HG03439 (cell line): ENCODE measurements around the gene ATF7.

Experiments used
- ATAC-seq: cut with Tn5 transposase; IDR thresholded peaks from one replicate; pipeline ENCODE4 v1.9.1; 2021; ENCODE audit warnings: mild to moderate bottlenecking, moderate library complexity; ENCODE audit not compliant: unreplicated experiment

Gene ATF7

DNA sequence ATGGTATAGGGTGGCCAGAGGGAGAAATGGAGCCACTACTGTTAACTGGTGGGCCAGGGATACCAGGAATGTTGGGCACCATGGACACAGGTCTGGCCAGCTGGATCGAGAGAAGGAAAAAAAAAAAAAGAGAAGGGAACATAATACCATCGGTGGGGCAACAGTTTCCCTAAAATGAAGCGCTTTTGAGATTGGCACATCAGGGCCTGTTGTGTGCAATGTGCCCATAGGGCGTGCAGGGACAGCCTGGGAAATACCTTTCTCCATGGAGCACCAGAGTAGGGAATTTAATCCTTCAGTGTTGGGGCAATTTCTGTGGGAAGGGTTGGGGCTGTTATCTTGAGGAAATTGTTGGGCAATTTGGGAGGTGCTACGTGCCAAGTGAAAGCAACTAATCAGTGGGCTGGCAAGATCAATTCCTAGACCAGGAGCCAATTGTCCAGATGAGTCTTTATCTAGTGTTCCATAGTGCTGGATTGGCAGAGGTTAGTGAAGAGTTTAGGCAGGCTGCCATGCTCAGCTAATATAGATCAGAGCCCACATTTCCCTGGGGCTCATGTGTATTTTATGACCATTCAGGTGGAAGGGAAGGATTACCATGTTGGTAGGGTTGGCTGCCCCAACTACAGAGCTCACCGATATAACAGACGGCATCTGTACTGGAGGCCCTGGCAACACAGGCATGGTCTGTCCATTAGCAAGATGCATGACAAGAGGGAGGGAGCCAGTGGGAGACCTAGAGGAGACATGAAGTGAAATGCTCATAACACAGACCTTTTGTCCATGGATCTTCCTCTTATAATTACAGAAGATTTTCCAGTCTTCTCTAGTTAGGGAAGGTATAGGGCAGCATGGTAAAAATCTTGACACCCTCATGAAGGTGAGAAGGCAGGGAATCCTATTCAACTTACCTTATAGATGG, 93.4 kb downstream of the ATF7 start:
- ATAC-seq: no peak

DNA sequence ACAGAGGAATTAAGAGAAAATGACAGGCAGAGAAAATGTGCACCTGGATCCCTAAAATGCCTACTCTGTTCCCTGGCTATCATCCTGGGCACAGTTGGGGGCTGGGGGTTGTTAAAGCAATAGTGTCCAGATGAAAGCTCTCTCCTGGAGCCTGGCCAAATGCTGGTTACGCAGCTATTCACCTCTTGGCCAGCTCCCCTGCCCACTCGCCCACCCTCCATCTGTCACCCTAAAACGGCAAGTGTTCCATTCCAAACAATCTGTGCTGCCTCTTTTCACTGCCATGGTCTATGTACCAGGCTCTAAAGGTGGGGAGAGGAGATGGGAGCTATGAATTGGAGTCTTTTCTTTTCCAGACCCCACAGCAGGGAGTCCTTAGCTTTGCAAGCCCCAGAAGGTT, 94.2 kb downstream of the ATF7 start:
- ATAC-seq: no peak

DNA sequence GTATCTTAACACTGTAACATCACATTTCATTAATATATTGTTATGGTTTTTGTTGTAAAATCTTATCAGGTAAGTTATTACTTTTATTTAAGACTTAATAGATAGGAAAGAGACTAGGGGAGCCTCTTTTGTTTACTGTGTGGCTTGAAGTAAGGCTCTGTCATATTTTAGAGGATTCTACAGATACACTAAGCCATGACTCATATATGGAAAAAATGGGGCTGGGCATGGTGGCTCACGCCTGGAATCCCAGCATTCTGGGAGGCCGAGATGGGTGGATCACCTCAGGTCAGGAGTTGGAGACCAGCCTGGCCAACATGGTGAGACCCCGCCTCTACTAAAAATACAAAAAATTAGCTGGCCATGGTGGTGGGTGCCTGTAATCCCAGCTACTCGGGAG, 95.3 kb downstream of the ATF7 start:
- no peak for ATAC-seq

DNA sequence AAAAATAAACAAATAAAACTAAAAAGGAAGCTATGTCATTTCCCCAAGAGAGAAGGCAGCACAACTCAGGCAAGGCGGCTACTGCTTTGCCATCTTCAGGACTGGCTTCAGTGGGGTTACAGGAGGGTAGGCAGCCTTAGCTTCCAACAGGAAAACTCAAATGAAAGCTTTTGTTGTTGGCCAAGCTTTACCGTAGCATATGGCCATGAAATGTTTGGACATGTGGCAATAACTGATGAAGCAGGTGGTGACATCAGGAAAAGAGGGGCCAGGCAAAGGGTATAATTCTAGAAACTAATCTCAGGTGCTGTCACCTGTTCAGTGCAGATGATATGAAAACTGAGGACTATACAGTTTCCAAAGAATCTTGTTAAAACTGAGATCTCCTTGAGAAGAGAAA, 96.1 kb downstream of the ATF7 start:
- ATAC-seq: no peak

DNA sequence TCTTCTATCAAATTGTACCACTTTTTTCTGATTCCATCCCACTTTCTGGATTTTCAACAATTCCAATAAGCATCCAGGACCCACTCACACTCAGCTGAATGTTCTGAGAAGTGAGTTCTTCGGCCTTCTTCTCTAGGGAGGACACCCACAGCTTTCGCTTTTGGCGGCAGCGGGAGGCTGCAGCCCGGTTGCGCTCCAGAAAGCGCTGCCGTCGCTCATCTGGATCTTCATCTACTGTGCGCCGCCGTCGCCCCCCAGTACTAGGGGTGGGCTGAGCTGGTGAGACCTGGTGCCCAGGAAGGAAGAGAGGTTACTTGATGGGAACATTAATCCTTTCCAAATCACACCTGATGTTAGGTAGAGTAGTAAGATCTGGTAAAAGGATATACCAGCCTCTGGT, 101.7 kb downstream of the ATF7 start:
- ATAC-seq: no peak

DNA sequence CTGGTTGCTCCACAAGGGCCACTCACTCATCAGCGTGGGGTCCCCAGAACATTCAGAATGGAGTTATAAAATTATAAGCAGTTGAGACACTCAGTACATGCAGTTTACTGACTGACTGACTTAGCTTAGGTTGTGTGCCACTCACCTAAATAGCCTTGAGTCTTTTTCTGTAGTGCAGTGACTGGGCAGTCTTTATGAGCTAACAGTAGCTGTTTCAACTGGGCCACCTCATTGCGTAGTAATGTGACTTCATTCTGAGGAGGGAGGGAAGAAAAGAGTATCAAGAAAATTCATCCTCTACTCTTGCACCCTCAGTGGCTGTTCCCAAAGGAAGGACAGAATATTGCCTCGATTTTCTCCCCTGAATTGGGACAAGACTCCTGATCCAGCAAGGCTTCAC, 103.1 kb downstream of the ATF7 start:
- no peak for ATAC-seq

DNA sequence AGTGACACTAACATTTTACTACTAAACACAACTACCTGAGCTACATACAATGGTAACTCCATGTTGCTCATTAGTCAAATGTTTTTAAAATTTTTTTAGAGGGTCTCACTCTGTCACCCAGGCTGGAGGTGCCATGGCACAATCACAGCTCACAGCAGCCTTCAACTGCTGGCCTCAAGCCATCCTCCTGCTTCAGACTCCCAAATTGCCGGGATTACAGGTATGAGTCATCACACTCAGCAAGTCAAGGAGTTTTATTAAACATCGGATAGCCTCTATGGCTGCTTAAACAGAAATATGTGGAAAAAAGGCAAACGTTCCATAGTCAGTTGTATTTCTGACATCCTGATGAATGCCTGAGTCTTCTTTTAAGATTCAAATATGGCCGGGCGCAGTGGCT, 107.8 kb downstream of the ATF7 start:
- ATAC-seq: no peak

DNA sequence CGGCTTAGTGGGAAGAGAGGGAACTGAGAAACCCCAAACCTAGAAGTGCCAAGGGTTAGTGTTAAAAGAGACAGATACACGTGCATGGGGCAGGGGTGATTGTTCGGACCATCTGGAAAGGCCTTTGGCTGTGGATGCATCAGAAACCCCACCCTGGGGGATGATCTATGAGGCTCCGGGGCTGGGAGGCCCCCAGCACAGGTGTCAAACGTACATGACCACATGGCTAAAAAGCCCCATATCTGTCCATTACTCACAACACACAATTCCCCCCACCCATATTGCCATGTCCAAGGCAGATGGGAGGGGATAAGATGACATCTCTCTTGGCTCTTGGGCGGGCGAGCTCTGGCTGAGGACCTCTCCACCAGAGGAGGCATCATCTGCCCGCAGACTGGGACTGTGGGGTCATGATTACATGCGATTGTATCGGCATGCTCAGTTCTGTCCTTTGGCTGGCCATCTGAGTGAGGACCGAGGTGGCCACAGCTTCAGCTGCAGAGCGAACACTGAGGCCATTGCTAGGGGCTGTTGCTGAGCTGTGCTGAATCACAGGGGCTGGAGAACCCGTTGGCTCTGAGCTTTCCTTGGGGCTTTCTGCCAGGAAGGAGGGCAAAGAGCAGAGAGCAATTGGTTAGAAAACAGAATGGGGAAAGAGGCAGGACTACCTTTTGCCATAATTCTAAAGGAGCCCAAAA, 109.3 kb downstream of the ATF7 start:
- no peak for ATAC-seq

DNA sequence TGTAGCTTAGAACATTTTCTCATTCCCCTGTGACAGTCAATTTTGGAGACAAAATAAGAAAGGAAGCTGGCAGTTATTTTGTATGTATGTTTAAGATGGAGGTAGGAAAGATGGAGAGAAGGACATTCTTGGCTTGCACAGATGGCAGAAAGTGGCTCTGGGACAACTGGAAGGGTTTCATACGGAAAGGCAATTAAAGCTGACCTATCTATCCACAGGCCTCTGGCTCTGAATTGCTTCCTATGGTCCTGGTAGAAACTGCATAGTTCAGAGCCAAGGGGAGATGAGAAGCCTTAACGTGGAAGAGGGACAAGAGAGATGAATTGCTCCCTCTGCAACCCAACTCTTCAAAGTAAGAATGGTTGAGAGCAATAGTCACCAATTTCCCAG, 110.9 kb downstream of the ATF7 start:
- no peak for ATAC-seq

DNA sequence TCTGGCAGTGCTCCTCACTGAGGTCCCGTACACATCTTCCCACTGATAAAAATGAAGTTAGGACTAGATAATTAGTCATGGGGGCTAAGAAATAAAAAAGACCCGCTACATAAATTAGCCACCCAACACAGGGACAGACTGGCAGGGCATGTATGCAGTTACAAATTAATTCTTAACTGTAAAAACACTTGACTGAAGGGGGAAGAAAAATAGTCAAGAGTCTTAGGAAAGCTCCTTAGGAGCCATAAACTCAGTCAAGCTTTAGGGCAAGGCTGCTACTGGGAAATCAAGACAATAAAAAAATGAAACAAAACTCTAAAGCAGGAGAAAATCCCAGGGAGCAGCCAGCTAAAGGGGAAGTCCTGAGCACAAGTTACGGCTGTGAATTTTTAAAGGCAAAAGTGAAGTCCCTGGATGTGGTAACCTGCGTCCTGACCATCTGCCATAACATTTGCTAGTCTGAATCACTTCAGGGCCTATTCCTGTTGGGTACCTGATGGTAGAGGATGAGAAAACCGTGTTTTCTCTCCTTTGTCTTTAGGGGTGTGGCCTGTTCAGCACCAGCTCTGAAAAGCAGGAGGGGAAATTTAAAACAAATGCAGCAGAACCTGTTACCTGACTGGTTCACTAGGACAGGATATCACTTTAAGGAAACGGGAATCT, 111.4 kb downstream of the ATF7 start:
- ATAC-seq: no peak

DNA sequence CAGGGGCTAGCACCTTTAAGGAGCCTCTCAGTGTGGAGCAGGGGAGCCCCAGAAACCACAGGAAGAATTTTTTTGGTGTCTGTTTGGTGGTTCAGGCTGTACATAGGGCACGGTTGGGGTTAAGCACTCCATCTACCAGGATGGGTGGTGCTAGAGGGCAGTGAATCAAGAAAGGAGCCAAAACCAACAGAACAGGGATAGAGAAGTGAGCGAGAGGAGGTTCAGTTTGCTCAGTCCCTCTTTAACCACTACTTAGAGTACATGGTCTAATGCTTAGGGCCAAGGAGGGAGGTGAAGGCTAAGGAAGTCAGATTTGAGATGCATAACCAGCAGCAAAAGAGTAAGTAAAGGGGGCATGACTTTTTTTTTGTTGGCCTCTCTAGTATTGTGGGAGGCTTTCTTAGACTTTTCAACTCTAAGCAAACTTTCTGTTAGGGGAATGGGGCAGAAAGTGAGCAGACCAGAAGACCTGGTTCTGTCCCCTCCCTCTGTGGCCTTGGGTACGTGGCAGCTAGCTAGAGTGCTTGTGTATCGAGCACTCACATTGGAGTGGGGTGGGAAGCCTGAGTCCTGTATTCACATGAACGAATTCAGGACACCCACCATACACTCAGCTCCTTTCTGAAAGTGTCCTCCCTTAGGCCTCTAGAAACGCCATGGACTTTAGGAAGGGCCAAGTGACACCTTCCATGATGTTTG, 112.3 kb downstream of the ATF7 start:
- no peak for ATAC-seq

DNA sequence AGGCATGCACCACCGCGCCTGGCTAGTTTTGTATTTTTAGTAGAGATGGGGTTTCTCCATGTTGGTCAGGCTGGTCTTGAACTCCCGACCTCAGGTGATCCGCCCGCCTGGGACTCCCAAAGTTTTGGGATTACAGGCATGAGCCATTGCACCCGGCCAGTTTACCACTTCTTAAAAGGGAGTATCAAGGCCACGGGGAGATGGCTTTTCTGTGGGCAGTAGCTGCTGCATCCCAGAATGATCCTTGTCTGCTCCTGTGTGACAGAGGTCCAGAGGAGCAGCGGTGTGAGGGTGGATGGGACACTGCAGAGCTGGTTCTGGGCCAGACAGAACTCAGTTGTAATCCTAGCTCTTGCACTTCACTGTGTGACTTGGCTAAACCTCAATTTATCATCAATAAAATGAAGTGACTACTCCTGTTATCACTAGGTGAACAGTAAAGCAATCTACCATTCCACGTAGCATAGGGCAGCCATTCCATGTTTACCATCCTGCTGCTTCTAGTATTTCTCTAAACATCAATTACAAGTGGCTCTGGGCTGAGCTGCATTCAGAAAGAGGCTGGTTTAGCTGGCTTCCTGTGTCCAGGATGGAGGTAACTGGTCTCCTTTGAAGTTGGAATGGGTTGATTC, 115.9 kb downstream of the ATF7 start:
- ATAC-seq: no peak

DNA sequence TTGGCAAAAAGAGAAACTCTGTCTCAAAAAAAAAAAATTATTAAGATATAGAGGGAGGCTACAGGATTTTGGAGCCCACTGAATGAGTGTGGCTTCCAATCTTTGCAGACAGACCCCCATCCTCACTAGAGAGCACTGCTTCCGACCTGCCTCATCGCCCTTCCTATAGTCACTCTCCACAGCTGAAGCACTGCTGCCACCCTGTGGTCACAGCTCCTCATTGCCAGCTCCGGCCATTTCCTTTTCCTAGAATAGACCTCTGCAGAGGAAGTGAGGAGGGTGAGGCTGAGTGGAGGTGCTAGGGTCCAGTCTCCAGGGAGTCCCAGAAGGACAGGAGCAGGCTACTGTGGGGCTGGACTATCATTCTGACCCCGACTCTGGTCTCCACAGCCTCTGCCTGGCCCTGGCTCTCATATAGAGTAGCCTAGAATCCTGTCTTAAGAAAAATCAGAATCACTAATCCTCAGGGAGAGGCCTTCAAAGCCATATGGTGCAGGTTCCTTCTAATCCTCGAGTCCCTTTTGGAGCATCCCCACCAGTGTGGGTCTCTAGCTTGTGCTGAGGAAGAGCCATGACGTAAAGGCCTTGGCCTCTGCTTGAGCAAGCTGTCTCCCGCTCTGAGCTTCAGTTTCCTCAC, 117.5 kb downstream of the ATF7 start:
- peak; percentile 70 for ATAC-seq

DNA sequence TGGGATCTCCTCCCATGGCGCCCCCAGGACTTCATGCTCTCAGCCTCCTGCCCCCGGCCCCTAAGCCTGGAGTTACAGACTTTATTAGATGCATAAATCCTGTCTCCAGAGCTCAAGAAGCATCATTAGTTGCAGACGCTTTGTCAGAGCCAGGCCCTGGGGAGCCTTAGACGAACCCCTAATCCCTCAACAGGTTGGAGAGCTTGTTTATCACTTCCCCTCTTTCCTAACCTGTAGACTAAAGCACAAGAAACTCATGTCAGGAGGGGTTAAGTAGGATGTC, 118.6 kb downstream of the ATF7 start:
- no peak for ATAC-seq

DNA sequence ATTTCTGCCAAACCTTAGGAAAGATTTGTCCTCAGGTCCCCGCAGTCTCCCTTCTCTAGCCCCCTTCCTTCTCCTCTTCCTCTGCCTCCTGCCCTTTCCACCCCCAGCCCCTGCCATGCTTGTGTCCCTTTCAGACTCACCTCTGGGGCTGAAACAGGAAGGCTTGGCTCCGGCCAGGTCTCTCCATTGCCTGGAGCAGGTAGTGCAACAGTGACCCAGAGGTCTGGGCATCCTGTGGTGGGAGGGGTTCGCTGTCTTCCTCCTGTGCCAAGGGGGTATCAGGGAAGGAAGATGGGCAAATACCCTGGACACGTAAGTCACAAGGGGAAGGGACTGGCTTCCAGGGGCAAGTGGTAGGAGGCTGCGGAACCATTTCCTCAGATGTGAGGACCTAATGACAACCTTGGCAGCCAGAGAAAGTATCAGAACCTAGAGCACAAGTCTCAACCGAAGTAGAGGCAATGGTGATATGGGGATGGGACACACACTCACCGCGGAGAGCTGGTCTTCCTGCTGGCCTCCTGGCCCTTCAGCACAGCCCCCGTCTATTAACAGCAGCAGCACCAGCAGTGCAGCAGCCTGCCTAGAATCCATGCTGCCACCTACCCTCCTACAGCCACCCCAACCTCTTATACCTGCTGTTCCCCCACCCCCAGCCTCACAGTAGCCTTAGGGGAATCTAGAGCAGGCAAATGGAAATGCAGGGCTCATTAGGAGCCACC, 119.1 kb downstream of the ATF7 start, which contains the start of gene NPFF:
Gene NPFF, minus strand, starts transcription at position 604 of the 722 bp plus-strand sequence. Its CDS starts 10 bp downstream, at position 594.
- no peak for ATAC-seq

DNA sequence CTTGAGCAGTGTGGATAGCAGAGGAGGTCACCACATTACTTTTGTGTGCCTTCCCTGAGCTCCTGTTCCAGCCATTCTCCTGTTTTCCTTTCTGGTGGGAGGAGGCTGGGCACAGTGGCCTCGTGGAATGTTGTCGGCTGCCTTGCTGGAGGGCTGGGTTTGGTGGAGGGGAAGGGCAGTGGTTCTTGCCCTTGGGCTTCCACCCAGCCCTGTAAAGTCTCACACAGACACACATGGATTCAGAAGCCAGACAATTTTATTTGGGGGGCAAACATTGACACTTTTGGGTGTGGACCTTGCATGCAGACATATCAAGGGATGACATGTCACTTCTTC, 119.8 kb downstream of the ATF7 start:
- no peak for ATAC-seq

DNA sequence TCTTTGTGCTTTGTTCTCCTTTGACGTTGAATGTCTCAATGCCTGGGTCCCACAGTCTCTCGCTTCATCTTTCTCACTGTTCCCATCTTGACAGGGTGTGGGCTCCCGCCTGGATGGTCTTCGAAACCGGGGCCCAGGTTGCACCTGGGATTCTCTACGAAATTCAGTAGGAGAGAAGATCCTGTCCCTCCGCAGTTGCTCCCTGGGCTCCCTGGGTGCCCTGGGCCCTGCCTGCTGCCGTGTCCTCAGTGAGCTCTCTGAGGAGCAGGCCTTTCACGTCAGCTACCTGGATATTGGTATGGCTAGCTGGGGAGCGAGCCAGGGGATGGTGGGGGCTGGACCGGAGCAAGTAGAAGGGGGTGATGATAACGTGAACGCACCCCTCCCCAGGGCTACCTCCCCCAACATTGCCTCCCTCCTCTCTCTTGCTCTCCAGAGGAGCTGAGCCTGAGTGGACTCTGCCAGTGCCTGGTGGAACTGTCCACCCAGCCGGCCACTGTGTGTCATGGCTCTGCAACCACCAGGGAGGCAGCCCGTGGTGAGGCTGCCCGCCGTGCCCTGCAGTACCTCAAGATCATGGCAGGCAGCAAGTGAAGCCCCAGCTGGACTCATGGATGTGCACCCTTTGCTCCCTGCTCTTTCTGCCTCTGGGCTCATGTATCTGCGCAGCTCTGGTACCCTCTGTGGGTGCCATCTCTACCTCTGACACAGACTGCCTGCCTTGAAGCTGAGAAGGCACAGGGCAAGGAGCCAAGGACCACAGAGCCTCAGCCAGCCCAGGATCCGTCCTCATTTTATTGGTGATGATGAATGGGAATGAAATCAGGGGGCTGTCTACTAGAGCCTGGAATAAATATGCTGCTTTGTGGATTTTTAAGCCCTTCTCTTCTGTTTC, 120.4 kb downstream of the ATF7 start:
- ATAC-seq: no peak

DNA sequence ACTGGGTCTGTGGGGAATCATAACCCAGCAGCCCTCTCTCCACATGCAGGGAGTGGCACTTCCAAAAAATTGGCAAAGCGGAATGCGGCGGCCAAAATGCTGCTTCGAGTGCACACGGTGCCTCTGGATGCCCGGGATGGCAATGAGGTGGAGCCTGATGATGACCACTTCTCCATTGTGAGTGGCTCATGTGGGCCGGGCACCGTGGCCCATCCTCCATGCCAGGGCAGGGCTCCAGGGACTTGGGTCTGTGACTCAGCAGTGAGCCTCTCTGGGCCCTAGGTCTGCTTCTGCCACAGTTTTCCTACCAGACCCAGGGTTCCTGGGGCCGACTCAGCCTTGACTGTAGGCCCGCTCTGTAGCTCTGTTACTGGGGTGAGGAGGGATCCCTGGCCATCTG, 121.1 kb downstream of the ATF7 start:
- ATAC-seq: no peak
